ENCODE measurements around the gene TRIM54.

Gene TRIM54

DNA sequence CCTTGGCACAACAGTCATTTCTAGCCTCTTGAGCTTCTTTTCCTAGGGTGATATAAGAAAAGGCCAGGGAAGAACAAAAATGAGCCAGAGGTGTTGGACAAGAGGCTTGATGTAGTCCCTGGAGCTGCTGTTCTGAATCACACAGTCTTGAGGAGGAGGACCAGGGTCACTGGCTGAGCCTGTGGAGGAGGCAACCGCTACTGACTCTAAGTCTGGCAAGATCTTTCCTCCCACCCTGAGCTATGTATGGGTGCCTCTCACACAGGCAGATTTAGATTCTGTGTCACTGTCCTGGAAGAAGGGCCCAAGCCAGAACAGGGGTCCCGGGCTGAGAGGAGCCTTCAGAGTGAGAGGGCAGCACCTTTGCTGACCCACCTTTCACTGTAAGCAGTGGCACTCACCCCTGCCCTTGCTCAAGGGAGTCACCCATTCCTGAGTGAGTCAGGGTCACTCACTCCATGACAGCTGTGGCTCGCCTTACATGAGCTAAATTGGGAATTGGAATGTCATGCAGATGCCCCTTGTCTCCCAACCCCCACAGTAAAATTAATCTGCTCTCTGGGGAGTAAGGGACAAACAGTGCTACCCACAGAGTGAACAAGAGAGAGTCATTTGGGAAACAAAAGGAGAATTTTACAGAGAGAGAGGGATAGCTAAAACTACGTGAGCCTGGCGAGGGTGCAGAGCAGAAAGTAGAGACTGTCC, at the start of gene TRIM54:
Gene TRIM54, plus strand, starts transcription at position 575 of the 705 bp plus-strand sequence. CDS start 303 bp downstream, outside the sequence.
- peaks cover 26 to 29% of the 10 kb centered on the region in 2 donors for H3K27me3 ChIP-seq (ENCODE audit: control insufficient read depth in 1 of 2, insufficient read depth in 2 of 2, low read length in 2 of 2)
- H3K4me3 ChIP-seq (ENCODE audit: low read depth in 1 of 2, low read length in 2 of 2) = no peak within 1 kb of the TSS
- H3K9me3 ChIP-seq (ENCODE audit: control insufficient read depth in 1 of 2, low read length in 2 of 2) = no peaks in the 10 kb centered on the region
- no peak within 1 kb of the TSS for H3K9ac ChIP-seq (ENCODE audit: low read depth in 1 of 2, low read length in 2 of 2)
- no peaks in the 10 kb centered on the region for H3K4me1 ChIP-seq (ENCODE audit: control insufficient read depth in 1 of 2, insufficient read depth in 2 of 2, low read length in 2 of 2)
- H3K27ac ChIP-seq (ENCODE audit: low read depth, low read length) = no peak within 1 kb of the TSS
- no peaks in the 10 kb centered on the region for H3K36me3 ChIP-seq (ENCODE audit: control insufficient read depth in 1 of 2, insufficient read depth in 2 of 2, low read length in 2 of 2)

- no peak overlapping the region for H3K9ac ChIP-seq (ENCODE audit: low read depth in 1 of 2, low read length in 2 of 2)
- no peak overlapping the region for H3K4me3 ChIP-seq (ENCODE audit: low read depth in 1 of 2, low read length in 2 of 2)
- no peaks in the 10 kb centered on the region for H3K4me1 ChIP-seq (ENCODE audit: control insufficient read depth in 1 of 2, insufficient read depth in 2 of 2, low read length in 2 of 2)
- H3K27ac ChIP-seq (ENCODE audit: low read depth, low read length) = no peak overlapping the region
- H3K9me3 ChIP-seq (ENCODE audit: control insufficient read depth in 1 of 2, low read length in 2 of 2) = no peaks in the 10 kb centered on the region
- H3K27me3 ChIP-seq (ENCODE audit: control insufficient read depth in 1 of 2, insufficient read depth in 2 of 2, low read length in 2 of 2) = no peaks in the 10 kb centered on the region
- peaks cover 46 to 87% of the 10 kb centered on the region in 2 donors for H3K36me3 ChIP-seq (ENCODE audit: control insufficient read depth in 1 of 2, insufficient read depth in 2 of 2, low read length in 2 of 2)
These were observed 48.9 kb upstream of the TRIM54 start for GRCh38 chr2:27233341-27233740.

DNA sequence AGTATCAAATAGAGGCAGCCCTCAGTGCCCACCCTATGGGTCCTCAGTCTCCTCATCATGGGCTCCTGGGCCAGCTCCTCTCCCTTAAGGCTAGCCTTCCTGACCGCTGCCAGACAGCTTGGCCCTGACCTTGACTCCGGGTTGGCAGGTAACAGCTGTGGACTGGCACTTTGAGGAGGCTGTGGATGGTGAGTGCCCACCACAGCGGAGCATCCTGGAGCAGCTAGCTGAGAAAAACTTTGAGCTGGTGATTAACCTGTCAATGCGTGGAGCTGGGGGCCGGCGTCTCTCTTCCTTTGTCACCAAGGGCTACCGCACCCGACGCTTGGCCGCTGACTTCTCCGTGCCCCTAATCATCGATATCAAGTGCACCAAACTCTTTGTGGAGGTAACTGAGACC, 46.1 kb upstream of the TRIM54 start:
- Histone ChIP-seq H3K27ac (ENCODE audit: low read depth, low read length) (no peak overlapping the region), H3K4me3 (ENCODE audit: low read depth in 1 of 2, low read length in 2 of 2) (no peak overlapping the region), H3K4me1 (ENCODE audit: control insufficient read depth in 1 of 2, insufficient read depth in 2 of 2, low read length in 2 of 2) (no peaks in the 10 kb centered on the region), H3K27me3 (ENCODE audit: control insufficient read depth in 1 of 2, insufficient read depth in 2 of 2, low read length in 2 of 2) (no peaks in the 10 kb centered on the region), H3K9me3 (ENCODE audit: control insufficient read depth in 1 of 2, low read length in 2 of 2) (no peaks in the 10 kb centered on the region), H3K36me3 (ENCODE audit: control insufficient read depth in 1 of 2, insufficient read depth in 2 of 2, low read length in 2 of 2) (peaks cover 65 to 97% of the 10 kb centered on the region in 2 donors), H3K9ac (ENCODE audit: low read depth in 1 of 2, low read length in 2 of 2) (no peak overlapping the region)

GRCh38 chr2:27236626-27237025, 45.6 kb upstream of the TRIM54 start:
- no peak overlapping the region for H3K27ac ChIP-seq (ENCODE audit: low read depth, low read length)
- H3K9ac ChIP-seq (ENCODE audit: low read depth in 1 of 2, low read length in 2 of 2) = no peak overlapping the region
- H3K4me1 ChIP-seq (ENCODE audit: control insufficient read depth in 1 of 2, insufficient read depth in 2 of 2, low read length in 2 of 2) = no peaks in the 10 kb centered on the region
- peaks cover 63 to 97% of the 10 kb centered on the region in 2 donors for H3K36me3 ChIP-seq (ENCODE audit: control insufficient read depth in 1 of 2, insufficient read depth in 2 of 2, low read length in 2 of 2)
- H3K4me3 ChIP-seq (ENCODE audit: low read depth in 1 of 2, low read length in 2 of 2) = no peak overlapping the region
- H3K9me3 ChIP-seq (ENCODE audit: control insufficient read depth in 1 of 2, low read length in 2 of 2) = no peaks in the 10 kb centered on the region
- H3K27me3 ChIP-seq (ENCODE audit: control insufficient read depth in 1 of 2, insufficient read depth in 2 of 2, low read length in 2 of 2) = no peaks in the 10 kb centered on the region

- Histone ChIP-seq H3K9ac (ENCODE audit: low read depth in 1 of 2, low read length in 2 of 2) (no peak overlapping the region), H3K4me1 (ENCODE audit: control insufficient read depth in 1 of 2, insufficient read depth in 2 of 2, low read length in 2 of 2) (no peaks in the 10 kb centered on the region), H3K27me3 (ENCODE audit: control insufficient read depth in 1 of 2, insufficient read depth in 2 of 2, low read length in 2 of 2) (no peaks in the 10 kb centered on the region), H3K9me3 (ENCODE audit: control insufficient read depth in 1 of 2, low read length in 2 of 2) (no peaks in the 10 kb centered on the region), H3K4me3 (ENCODE audit: low read depth in 1 of 2, low read length in 2 of 2) (no peak overlapping the region), H3K27ac (ENCODE audit: low read depth, low read length) (no peak overlapping the region), H3K36me3 (ENCODE audit: control insufficient read depth in 1 of 2, insufficient read depth in 2 of 2, low read length in 2 of 2) (peaks cover 55 to 97% of the 10 kb centered on the region in 2 donors)
These were observed 44.8 kb upstream of the TRIM54 start for GRCh38 chr2:27237341-27237945.

- H3K27me3 ChIP-seq (ENCODE audit: control insufficient read depth in 1 of 2, insufficient read depth in 2 of 2, low read length in 2 of 2) = no peaks in the 10 kb centered on the region
- H3K9me3 ChIP-seq (ENCODE audit: control insufficient read depth in 1 of 2, low read length in 2 of 2) = no peaks in the 10 kb centered on the region
- no peak overlapping the region for H3K9ac ChIP-seq (ENCODE audit: low read depth in 1 of 2, low read length in 2 of 2)
- no peak overlapping the region for H3K27ac ChIP-seq (ENCODE audit: low read depth, low read length)
- H3K36me3 ChIP-seq (ENCODE audit: control insufficient read depth in 1 of 2, insufficient read depth in 2 of 2, low read length in 2 of 2) = peaks cover 51 to 97% of the 10 kb centered on the region in 2 donors
- H3K4me1 ChIP-seq (ENCODE audit: control insufficient read depth in 1 of 2, insufficient read depth in 2 of 2, low read length in 2 of 2) = no peaks in the 10 kb centered on the region
- no peak overlapping the region for H3K4me3 ChIP-seq (ENCODE audit: low read depth in 1 of 2, low read length in 2 of 2)
These were observed 43.3 kb upstream of the TRIM54 start for GRCh38 chr2:27238976-27239375.

- Histone ChIP-seq H3K4me1 (ENCODE audit: control insufficient read depth in 1 of 2, insufficient read depth in 2 of 2, low read length in 2 of 2) (no peaks in the 10 kb centered on the region), H3K9me3 (ENCODE audit: control insufficient read depth in 1 of 2, low read length in 2 of 2) (no peaks in the 10 kb centered on the region), H3K9ac (ENCODE audit: low read depth in 1 of 2, low read length in 2 of 2) (no peak overlapping the region), H3K36me3 (ENCODE audit: control insufficient read depth in 1 of 2, insufficient read depth in 2 of 2, low read length in 2 of 2) (peaks cover 46 to 93% of the 10 kb centered on the region in 2 donors), H3K27ac (ENCODE audit: low read depth, low read length) (no peak overlapping the region), H3K4me3 (ENCODE audit: low read depth in 1 of 2, low read length in 2 of 2) (no peak overlapping the region), H3K27me3 (ENCODE audit: control insufficient read depth in 1 of 2, insufficient read depth in 2 of 2, low read length in 2 of 2) (no peaks in the 10 kb centered on the region)
These were observed 41.8 kb upstream of the TRIM54 start for GRCh38 chr2:27240406-27240805.

- no peak overlapping the region for H3K4me3 ChIP-seq (ENCODE audit: low read depth in 1 of 2, low read length in 2 of 2)
- no peaks in the 10 kb centered on the region for H3K27me3 ChIP-seq (ENCODE audit: control insufficient read depth in 1 of 2, insufficient read depth in 2 of 2, low read length in 2 of 2)
- H3K9ac ChIP-seq (ENCODE audit: low read depth in 1 of 2, low read length in 2 of 2) = no peak overlapping the region
- no peaks in the 10 kb centered on the region for H3K9me3 ChIP-seq (ENCODE audit: control insufficient read depth in 1 of 2, low read length in 2 of 2)
- peaks cover 46 to 79% of the 10 kb centered on the region in 2 donors for H3K36me3 ChIP-seq (ENCODE audit: control insufficient read depth in 1 of 2, insufficient read depth in 2 of 2, low read length in 2 of 2)
- H3K27ac ChIP-seq (ENCODE audit: low read depth, low read length) = no peak overlapping the region
- no peaks in the 10 kb centered on the region for H3K4me1 ChIP-seq (ENCODE audit: control insufficient read depth in 1 of 2, insufficient read depth in 2 of 2, low read length in 2 of 2)
These were observed 40.2 kb upstream of the TRIM54 start for GRCh38 chr2:27241761-27242613.

DNA sequence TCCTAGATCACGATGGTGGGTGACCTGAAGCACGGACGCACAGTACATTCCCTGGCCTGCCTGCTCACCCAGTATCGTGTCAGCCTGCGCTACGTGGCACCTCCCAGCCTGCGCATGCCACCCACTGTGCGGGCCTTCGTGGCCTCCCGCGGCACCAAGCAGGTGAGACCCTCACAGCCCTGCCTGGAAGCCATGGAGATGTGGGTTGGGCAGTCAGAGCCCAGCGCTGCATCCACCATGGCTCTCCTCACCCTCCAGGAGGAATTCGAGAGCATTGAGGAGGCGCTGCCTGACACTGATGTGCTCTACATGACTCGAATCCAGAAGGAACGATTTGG, 39.6 kb upstream of the TRIM54 start:
- Histone ChIP-seq H3K4me1 (ENCODE audit: control insufficient read depth in 1 of 2, insufficient read depth in 2 of 2, low read length in 2 of 2) (no peaks in the 10 kb centered on the region), H3K9me3 (ENCODE audit: control insufficient read depth in 1 of 2, low read length in 2 of 2) (no peaks in the 10 kb centered on the region), H3K4me3 (ENCODE audit: low read depth in 1 of 2, low read length in 2 of 2) (no peak overlapping the region), H3K27ac (ENCODE audit: low read depth, low read length) (no peak overlapping the region), H3K9ac (ENCODE audit: low read depth in 1 of 2, low read length in 2 of 2) (no peak overlapping the region), H3K36me3 (ENCODE audit: control insufficient read depth in 1 of 2, insufficient read depth in 2 of 2, low read length in 2 of 2) (peaks cover 46 to 73% of the 10 kb centered on the region in 2 donors), H3K27me3 (ENCODE audit: control insufficient read depth in 1 of 2, insufficient read depth in 2 of 2, low read length in 2 of 2) (peaks cover 0 to under 1% of the 10 kb centered on the region in 2 donors)
